Thoracic aorta (tissue), 2 donors: Measurements from ENCODE around the gene CNOT4. TPM values are rescaled to one million over a fixed set of nuclear protein-coding genes. Genes with fewer than 3 reads are reported as not detected.

ENCODE experiments used
- ATAC-seq: fragments of 150-250 bp; one replicate; pipeline ENCODE4 v1.8.0; 2017; ENCODE audit warnings: low read depth; ENCODE audit not compliant: insufficient number of reproducible peaks, low FRiP score
- DNase-seq: peaks from one replicate; pipeline ENCODE4 v3.0.0-alpha.2; 2020; ENCODE audit warnings: low spot score
- H3K27ac ChIP-seq, 2 donors: fragments of 200-600 bp; sonication (generic); 1 replicate in 1 of 2; 2 replicates in 1 of 2; pipeline ENCODE4 v1.5.1; 2016; ENCODE audit warnings: mild to moderate bottlenecking in 2 of 2, moderate library complexity in 2 of 2
- H3K27me3 ChIP-seq: fragments of 200-600 bp; sonication (generic); replicated peaks from 2 replicates; pipeline ENCODE4 v1.6.0; 2016; ENCODE audit warnings: mild to moderate bottlenecking; ENCODE audit not compliant: insufficient read depth
- H3K36me3 ChIP-seq: fragments of 200-600 bp; sonication (generic); one replicate; pipeline ENCODE4 v1.5.1; 2016
- H3K4me1 ChIP-seq, 2 donors: fragments of 200-600 bp; sonication (generic); 1 replicate in 1 of 2; 2 replicates in 1 of 2; pipeline versions ENCODE4 v1.5.1 to v1.6.0; 2016; ENCODE audit warnings: low read depth in 2 of 2, mild to moderate bottlenecking in 1 of 2; ENCODE audit not compliant: control insufficient read depth in 1 of 2
- H3K4me3 ChIP-seq: fragments of 200-600 bp; sonication (generic); 2 replicates; pipeline ENCODE4 v1.5.1; 2016; ENCODE audit warnings: mild to moderate bottlenecking
- H3K9me3 ChIP-seq: fragments of 200-600 bp; sonication (generic); 2 replicates; pipeline ENCODE4 v1.5.1; 2016
- CTCF ChIP-seq: fragments of 200-600 bp; sonication (generic); IDR thresholded peaks from one replicate; pipeline ENCODE4 v1.5.1; 2019; ENCODE audit warnings: antibody characterized with exemption
- total RNA-seq, 2 donors: library from RNA; depleted of rRNA; stranded (reverse); fragments of >200 nt; gene quantifications; one replicate each; pipeline versions ENCODE4 v1.1.0 to v1.2.3, GENCODE V29; 2016

The CNOT4 gene
- total RNA-seq, 2 donors from 2014 or later = 19.5 to 22.4 TPM

- ATAC-seq (no peak), DNase-seq (no peak)
- TF ChIP-seq CTCF = no peak
Observed at GRCh38 chr7:135525426-135525825, 15.5 kb upstream of the CNOT4 start.

GRCh38 chr7:135523146-135523545 is 13.2 kb upstream of the CNOT4 start:
- no peak for TF ChIP-seq CTCF
- Histone ChIP-seq H3K27me3 (no peaks in the 10 kb centered on the region), H3K4me3 (no peak overlapping the region), H3K4me1 (no peaks in the 10 kb centered on the region), H3K27ac (no peak overlapping the region), H3K9me3 (no peaks in the 10 kb centered on the region), H3K36me3 (no peaks in the 10 kb centered on the region)
- ATAC-seq (no peak), DNase-seq (no peak)

More at GRCh38 chr7:135525426-135525825, 15.5 kb upstream of the CNOT4 start:
- Histone ChIP-seq H3K4me3 (no peak overlapping the region), H3K27me3 (no peaks in the 10 kb centered on the region), H3K9me3 (no peaks in the 10 kb centered on the region), H3K36me3 (no peaks in the 10 kb centered on the region), H3K27ac (no peak overlapping the region), H3K4me1 (no peaks in the 10 kb centered on the region)

GRCh38 chr7:135522509-135522908 is 12.6 kb upstream of the CNOT4 start:
- no peak for TF ChIP-seq CTCF
- ATAC-seq = no peak
- Histone ChIP-seq H3K4me1 (no peaks in the 10 kb centered on the region), H3K9me3 (no peaks in the 10 kb centered on the region), H3K27ac (no peak overlapping the region), H3K4me3 (no peak overlapping the region), H3K27me3 (no peaks in the 10 kb centered on the region), H3K36me3 (no peaks in the 10 kb centered on the region)
- no peak for DNase-seq

- Histone ChIP-seq H3K4me1 (no peaks in the 10 kb centered on the region), H3K9me3 (no peaks in the 10 kb centered on the region), H3K4me3 (no peak overlapping the region), H3K36me3 (no peaks in the 10 kb centered on the region), H3K27ac (no peak overlapping the region), H3K27me3 (no peaks in the 10 kb centered on the region)
- DNase-seq (no peak), ATAC-seq (no peak)
- TF ChIP-seq CTCF = no peak
Observed at GRCh38 chr7:135519871-135520270, 10.0 kb upstream of the CNOT4 start.

GRCh38 chr7:135519233-135519688 is 9.4 kb upstream of the CNOT4 start:
- ATAC-seq (no peak), DNase-seq (no peak)
- no peaks in the 10 kb centered on the region for H3K4me1 ChIP-seq
- H3K9me3 ChIP-seq = no peaks in the 10 kb centered on the region
- no peak overlapping the region for H3K4me3 ChIP-seq
- no peaks in the 10 kb centered on the region for H3K36me3 ChIP-seq
- no peak overlapping the region for H3K27ac ChIP-seq
- no peaks in the 10 kb centered on the region for H3K27me3 ChIP-seq
- TF ChIP-seq CTCF = no peak
